ENCODE data around the gene MRPS18A. TPM values are rescaled to one million over a fixed set of nuclear protein-coding genes. Genes with fewer than 3 reads are reported as not detected.
"Not testable (repeated sequence)": the region's sequence is repeated elsewhere in the genome, so short reads cannot be mapped to it uniquely, and the experiment has no call there.

Gene MRPS18A
- total RNA-seq, 4 donors from 2014 or later, result 161 to 171 (median 168) TPM

DNA sequence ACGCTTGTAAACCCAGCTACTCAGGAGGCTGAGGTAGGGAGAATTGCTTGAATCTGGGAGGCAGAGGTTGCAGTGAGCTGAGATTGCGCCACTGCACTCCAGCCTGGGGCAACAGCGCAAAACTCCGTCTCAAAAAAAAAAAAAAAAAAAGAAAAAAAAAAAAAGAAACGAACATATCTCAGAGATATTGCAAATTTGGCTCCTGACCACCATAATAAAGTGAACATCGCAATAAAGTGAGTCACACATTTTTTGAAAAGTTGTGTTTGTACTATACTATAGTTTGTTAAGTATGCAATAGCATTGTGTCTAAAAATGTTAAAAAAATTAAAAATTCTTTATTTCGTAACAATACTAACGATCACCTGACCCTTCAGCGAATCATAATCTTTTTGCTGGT is 29.4 kb downstream of the MRPS18A start:
- ATAC-seq (no peak), DNase-seq (no peak)
- H3K27ac ChIP-seq, result no peak overlapping the region
- H3K27me3 ChIP-seq, result no peaks in the 10 kb centered on the region
- no peaks in the 10 kb centered on the region for H3K36me3 ChIP-seq
- in situ Hi-C loops (cut with MboI; ENCODE audit: low sequenced_read_pairs in 4 of 4) (loop anchor here (25.0 kb wide), 1 partner anchor 429 kb away; no protein-coding TSS in a partner anchor), intact Hi-C loops (cut with DNase I; ENCODE audit: low total_unique reads) (no loop called here)
- H3K4me1 ChIP-seq, result no peaks in the 10 kb centered on the region
- H3K9me3 ChIP-seq, result no peaks in the 10 kb centered on the region
- no peak overlapping the region for H3K4me3 ChIP-seq
- TF ChIP-seq POLR2A (IDR thresholded peaks at IDR 0.05), result no peak
- TF ChIP-seq, protein P1, sequence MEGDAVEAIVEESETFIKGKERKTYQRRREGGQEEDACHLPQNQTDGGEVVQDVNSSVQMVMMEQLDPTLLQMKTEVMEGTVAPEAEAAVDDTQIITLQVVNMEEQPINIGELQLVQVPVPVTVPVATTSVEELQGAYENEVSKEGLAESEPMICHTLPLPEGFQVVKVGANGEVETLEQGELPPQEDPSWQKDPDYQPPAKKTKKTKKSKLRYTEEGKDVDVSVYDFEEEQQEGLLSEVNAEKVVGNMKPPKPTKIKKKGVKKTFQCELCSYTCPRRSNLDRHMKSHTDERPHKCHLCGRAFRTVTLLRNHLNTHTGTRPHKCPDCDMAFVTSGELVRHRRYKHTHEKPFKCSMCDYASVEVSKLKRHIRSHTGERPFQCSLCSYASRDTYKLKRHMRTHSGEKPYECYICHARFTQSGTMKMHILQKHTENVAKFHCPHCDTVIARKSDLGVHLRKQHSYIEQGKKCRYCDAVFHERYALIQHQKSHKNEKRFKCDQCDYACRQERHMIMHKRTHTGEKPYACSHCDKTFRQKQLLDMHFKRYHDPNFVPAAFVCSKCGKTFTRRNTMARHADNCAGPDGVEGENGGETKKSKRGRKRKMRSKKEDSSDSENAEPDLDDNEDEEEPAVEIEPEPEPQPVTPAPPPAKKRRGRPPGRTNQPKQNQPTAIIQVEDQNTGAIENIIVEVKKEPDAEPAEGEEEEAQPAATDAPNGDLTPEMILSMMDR (IDR thresholded peaks at IDR 0.05 in 4 of 5, conservative IDR thresholded peaks at IDR 0.05 in 1 of 5), result no peak

DNA sequence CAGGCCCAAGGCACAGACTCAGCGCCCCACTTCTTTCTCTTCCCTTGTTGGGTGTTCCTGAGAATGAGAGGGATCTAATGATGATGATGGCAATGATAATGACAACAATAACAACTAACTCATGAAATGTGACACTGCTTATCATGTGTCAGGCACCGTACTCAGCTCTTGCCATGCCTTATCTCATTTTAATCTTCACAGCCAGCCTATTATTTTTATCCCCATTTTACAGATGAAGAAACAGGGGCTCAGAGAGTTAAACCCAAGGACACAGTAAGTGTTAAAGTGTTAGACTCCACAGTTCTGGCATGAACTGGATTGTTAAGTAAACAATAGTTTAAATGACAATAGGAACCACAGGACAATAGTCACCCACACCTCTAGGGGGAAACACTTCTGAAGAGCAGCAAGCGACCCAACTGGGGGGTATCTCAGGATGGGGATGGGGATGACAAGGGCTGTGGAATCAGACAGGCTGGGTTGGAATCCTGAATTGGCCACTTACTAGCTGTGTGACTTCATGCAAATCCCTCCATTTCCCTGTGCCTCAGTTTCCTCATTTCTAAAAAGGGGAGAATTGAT is 30.3 kb downstream of the MRPS18A start:
- in situ Hi-C loops (cut with MboI; ENCODE audit: low sequenced_read_pairs in 4 of 4) (loop anchor here (25.0 kb wide), 1 partner anchor 430 kb away; no protein-coding TSS in a partner anchor), intact Hi-C loops (cut with DNase I; ENCODE audit: low total_unique reads) (no loop called here)
- no peaks in the 10 kb centered on the region for H3K9me3 ChIP-seq
- no peak overlapping the region for H3K27ac ChIP-seq
- ATAC-seq (no peak), DNase-seq (no peak)
- H3K27me3 ChIP-seq, result no peaks in the 10 kb centered on the region
- H3K36me3 ChIP-seq, result no peaks in the 10 kb centered on the region
- no peak overlapping the region for H3K4me3 ChIP-seq
- no peaks in the 10 kb centered on the region for H3K4me1 ChIP-seq
- TF ChIP-seq POLR2A (IDR thresholded peaks at IDR 0.05), result no peak
- TF ChIP-seq, protein P1 (IDR thresholded peaks at IDR 0.05 in 4 of 5, conservative IDR thresholded peaks at IDR 0.05 in 1 of 5), result no peak

DNA sequence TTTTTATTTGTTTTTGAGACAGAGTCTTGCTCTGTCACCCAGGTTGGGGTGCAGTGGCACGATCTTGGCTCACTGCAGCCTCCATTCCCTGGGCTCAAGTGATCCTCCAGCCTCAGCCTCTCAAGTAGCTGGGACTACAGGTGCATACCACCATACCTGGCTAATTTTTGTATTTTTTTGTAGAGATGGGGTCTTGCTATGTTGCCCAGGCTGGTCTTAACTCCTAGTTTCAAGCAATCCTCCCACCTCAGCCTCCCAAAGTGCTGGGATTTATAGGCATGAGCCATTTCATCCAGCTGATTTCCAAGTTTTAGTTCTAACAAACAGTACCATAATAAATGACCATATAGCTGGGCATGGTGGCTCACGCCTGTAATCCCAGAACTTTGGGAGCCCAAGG is 34.8 kb downstream of the MRPS18A start:
- H3K36me3 ChIP-seq; DNase-seq; H3K27me3 ChIP-seq; ATAC-seq; H3K9me3 ChIP-seq; H3K4me3 ChIP-seq; H3K4me1 ChIP-seq; H3K27ac ChIP-seq; intact Hi-C loops (cut with DNase I; ENCODE audit: low total_unique reads): not testable (repeated sequence)
- in situ Hi-C loops (cut with MboI; ENCODE audit: low sequenced_read_pairs in 4 of 4), result loop anchor here (25.0 kb wide), 1 partner anchor 434 kb away; no protein-coding TSS in a partner anchor

DNA sequence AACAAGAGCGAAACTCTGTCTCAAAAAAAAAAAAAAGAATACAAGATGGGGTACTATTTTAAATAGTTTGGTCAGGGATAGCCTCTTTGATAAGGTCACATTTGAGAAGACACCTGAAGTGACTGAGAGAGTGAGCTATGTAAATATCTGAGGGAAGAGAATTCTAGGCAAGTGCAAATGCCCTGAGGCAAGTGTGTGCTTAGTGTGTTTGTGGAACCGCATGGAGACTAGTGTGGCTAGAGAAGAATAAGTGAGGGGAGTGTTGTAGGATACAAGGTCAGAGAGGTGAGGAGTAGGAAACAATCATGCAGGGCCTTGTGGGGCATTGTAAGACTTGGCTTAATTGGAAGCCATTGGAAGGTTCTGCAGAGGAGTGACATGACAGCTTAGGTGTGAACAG is 39.3 kb downstream of the MRPS18A start:
- TF ChIP-seq POLR2A (IDR thresholded peaks at IDR 0.05), result no peak
- TF ChIP-seq, protein P1 (IDR thresholded peaks at IDR 0.05 in 4 of 5, conservative IDR thresholded peaks at IDR 0.05 in 1 of 5), result no peak
- no peak for ATAC-seq

DNA sequence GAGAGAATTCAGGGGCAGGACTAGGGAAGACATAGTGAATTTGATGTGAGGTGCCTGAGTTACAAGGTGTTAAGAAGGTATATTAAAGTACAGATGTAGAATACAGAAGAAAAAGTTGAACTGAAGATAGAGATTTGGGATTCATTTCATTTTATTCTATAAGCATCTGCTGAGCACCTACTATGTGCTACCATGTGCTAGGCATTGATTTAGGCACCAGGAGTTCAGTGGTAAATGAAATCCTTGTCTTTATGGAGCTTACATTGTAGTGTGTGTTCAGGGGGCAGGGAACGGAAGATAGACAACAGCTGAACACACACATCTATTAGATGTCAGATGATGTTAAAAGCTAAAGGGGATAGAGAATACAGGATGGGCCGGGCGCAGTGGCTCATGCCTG is 40.0 kb downstream of the MRPS18A start:
- H3K9me3 ChIP-seq, result no peaks in the 10 kb centered on the region
- DNase-seq, result no peak
- H3K27me3 ChIP-seq, result no peaks in the 10 kb centered on the region
- no peak overlapping the region for H3K27ac ChIP-seq
- intact Hi-C loops (cut with DNase I; ENCODE audit: low total_unique reads), result no loop called here
- peaks cover 0 to 8% of the 10 kb centered on the region in 2 donors for H3K4me1 ChIP-seq
- in situ Hi-C loops (cut with MboI; ENCODE audit: low sequenced_read_pairs in 4 of 4), result no loop called here
- TF ChIP-seq POLR2A (IDR thresholded peaks at IDR 0.05), result no peak
- TF ChIP-seq, protein P1 (IDR thresholded peaks at IDR 0.05 in 4 of 5, conservative IDR thresholded peaks at IDR 0.05 in 1 of 5), result no peak
- no peak for ATAC-seq
- H3K36me3 ChIP-seq, result peaks cover 0 to 3% of the 10 kb centered on the region in 2 donors
- no peak overlapping the region for H3K4me3 ChIP-seq

More for the DNA sequence above, 39.3 kb downstream of the MRPS18A start:
- no peaks in the 10 kb centered on the region for H3K9me3 ChIP-seq
- peaks cover 0 to 8% of the 10 kb centered on the region in 2 donors for H3K4me1 ChIP-seq
- H3K4me3 ChIP-seq, result no peak overlapping the region
- no peak overlapping the region for H3K27ac ChIP-seq
- in situ Hi-C loops (cut with MboI; ENCODE audit: low sequenced_read_pairs in 4 of 4) (no loop called here), intact Hi-C loops (cut with DNase I; ENCODE audit: low total_unique reads) (no loop called here)
- no peaks in the 10 kb centered on the region for H3K27me3 ChIP-seq
- no peak for DNase-seq
- H3K36me3 ChIP-seq, result no peaks in the 10 kb centered on the region
